ENCODE measurements around the gene SLC25A4. TPM values are rescaled to one million over a fixed set of nuclear protein-coding genes. Genes with fewer than 3 reads are reported as not detected.
A peak's percentile ranks its signal among the peaks of the same experiment; 100 is the strongest.

SLC25A4 gene
- total RNA-seq, 2 experiments from 2014 or later, result 29.6 to 38.2 TPM

DNA sequence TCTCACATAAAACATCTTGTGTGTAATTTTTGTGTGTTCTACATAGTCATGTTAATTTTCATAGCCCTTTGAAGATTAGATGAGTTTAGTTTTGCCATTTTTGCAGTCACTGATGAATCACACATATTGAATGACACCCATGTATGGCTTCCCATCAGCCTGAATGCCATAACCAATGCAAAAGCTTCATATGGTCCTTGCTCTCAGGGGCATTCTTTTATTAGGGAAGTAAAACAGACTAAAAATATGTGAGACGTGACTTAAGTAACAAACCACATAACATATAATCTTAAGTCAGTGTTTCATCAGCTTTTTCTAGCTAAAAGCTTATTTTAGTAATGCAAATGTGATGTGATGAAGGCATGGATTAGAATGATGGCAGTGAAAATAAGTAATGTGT is 8.2 kb downstream of the SLC25A4 start:
- TF ChIP-seq, protein P1, sequence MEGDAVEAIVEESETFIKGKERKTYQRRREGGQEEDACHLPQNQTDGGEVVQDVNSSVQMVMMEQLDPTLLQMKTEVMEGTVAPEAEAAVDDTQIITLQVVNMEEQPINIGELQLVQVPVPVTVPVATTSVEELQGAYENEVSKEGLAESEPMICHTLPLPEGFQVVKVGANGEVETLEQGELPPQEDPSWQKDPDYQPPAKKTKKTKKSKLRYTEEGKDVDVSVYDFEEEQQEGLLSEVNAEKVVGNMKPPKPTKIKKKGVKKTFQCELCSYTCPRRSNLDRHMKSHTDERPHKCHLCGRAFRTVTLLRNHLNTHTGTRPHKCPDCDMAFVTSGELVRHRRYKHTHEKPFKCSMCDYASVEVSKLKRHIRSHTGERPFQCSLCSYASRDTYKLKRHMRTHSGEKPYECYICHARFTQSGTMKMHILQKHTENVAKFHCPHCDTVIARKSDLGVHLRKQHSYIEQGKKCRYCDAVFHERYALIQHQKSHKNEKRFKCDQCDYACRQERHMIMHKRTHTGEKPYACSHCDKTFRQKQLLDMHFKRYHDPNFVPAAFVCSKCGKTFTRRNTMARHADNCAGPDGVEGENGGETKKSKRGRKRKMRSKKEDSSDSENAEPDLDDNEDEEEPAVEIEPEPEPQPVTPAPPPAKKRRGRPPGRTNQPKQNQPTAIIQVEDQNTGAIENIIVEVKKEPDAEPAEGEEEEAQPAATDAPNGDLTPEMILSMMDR (conservative IDR thresholded peaks at IDR 0.05; ENCODE audit: low read length), result no peak
- TF ChIP-seq EZH2phosphoT487 (IDR thresholded peaks at IDR 0.05; ENCODE audit: borderline replicate concordance, low read depth, low read length), result no peak
- Histone ChIP-seq H3K4me3 (ENCODE audit: low read depth, low read length, poor library complexity, severe bottlenecking) (no peak overlapping the region), H3K9me2 (ENCODE audit: insufficient read depth, low read length) (no peaks in the 10 kb centered on the region), H2AFZ (ENCODE audit: low read length) (no peak overlapping the region), H3K9me3 (ENCODE audit: low read length) (no peaks in the 10 kb centered on the region), H4K20me1 (ENCODE audit: insufficient read depth, low read length) (no peaks in the 10 kb centered on the region), H3K36me3 (ENCODE audit: insufficient read depth, low read length) (peaks cover 47% of the 10 kb centered on the region), H3K4me1 (ENCODE audit: insufficient read depth, low read length, poor library complexity, severe bottlenecking) (peaks cover 11% of the 10 kb centered on the region), H3K79me2 (ENCODE audit: insufficient read depth, low read depth, low read length) (no peaks in the 10 kb centered on the region), H3K27ac (ENCODE audit: low read depth, low read length, poor library complexity, severe bottlenecking) (no peak overlapping the region), H3K4me2 (ENCODE audit: low read length) (peak overlapping the region; percentile 14; the same call in 1 of the 2 replicates)
- POLR2A ChIA-PET, result interaction anchor here (0.7 to 1.7 kb wide), 3 partner anchors 16 to 108 kb away, joined by 3 to 7 read pairs (median 4); no protein-coding TSS in a partner anchor
- CTCF ChIA-PET (ENCODE audit: unreplicated experiment), result no interaction called here
- BruUV-seq (replicated peaks), result no TSS peak
- no peak for DNase-seq (ENCODE audit: low spot score)
- intact Hi-C loops (cut with micrococcal nuclease; ENCODE audit: unreplicated experiment), result no loop called here

DNA sequence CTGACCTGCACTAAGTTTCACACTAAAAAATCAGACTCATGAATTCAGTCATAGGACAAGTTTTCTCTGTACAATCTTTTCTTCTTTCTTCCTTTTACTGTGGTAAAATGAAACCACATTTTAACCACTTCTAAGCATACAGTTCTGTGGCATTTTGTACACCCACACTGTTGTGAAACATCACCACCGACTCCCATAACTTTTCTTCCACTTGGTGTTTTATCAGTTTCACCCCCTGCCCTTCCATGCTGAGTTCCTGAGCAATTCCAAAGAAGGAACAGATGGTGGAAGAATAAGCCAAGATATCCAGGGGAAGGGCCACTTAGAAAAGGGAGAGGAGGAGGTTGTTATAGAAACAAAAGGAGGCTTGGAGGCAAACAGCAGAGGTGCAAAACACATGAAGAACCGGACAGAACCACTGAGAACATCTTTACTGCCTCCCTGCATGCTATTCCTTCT is 22.6 kb downstream of the SLC25A4 start:
- intact Hi-C loops (cut with micrococcal nuclease; ENCODE audit: unreplicated experiment), result no loop called here
- H3K9me2 ChIP-seq (ENCODE audit: insufficient read depth, low read length), result no peaks in the 10 kb centered on the region
- peaks cover 1% of the 10 kb centered on the region for H3K4me1 ChIP-seq (ENCODE audit: insufficient read depth, low read length, poor library complexity, severe bottlenecking)
- no peak for TF ChIP-seq EZH2phosphoT487 (IDR thresholded peaks at IDR 0.05; ENCODE audit: borderline replicate concordance, low read depth, low read length)
- TF ChIP-seq, protein P1 (conservative IDR thresholded peaks at IDR 0.05; ENCODE audit: low read length), result no peak
- no peak overlapping the region for H3K4me2 ChIP-seq (ENCODE audit: low read length)
- no peak overlapping the region for H3K27ac ChIP-seq (ENCODE audit: low read depth, low read length, poor library complexity, severe bottlenecking)
- DNase-seq (ENCODE audit: low spot score), result no peak
- H4K20me1 ChIP-seq (ENCODE audit: insufficient read depth, low read length), result no peaks in the 10 kb centered on the region
- CTCF ChIA-PET (ENCODE audit: unreplicated experiment), result no interaction called here
- H3K36me3 ChIP-seq (ENCODE audit: insufficient read depth, low read length), result peaks cover 82% of the 10 kb centered on the region
- no TSS peak for BruUV-seq (replicated peaks)
- H3K4me3 ChIP-seq (ENCODE audit: low read depth, low read length, poor library complexity, severe bottlenecking), result no peak overlapping the region
- H2AFZ ChIP-seq (ENCODE audit: low read length), result no peak overlapping the region
- no peaks in the 10 kb centered on the region for H3K79me2 ChIP-seq (ENCODE audit: insufficient read depth, low read depth, low read length)
- no peaks in the 10 kb centered on the region for H3K9me3 ChIP-seq (ENCODE audit: low read length)
- POLR2A ChIA-PET, result interaction anchor here (0.6 to 1.3 kb wide), 2 partner anchors 8 to 31 kb away, joined by 3 to 5 read pairs; no protein-coding TSS in a partner anchor

DNA sequence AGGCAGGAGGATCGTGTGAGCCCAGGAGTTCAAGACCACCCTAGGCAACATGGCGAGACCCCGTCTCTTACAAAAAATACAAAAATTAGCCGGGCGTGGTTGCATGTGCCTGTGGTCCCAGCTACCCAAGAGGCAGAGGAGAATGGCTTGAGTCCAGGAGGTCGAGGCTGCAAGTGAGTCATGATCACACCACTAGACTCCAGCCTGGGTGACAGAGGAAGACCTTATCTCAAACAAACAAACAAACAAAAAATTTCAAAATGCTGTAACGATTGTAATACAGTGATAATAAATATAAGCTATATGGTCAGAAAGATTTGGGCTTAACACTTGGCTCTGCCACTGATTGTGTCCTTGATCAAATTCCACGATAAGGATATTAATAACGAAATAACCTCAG is 24.2 kb downstream of the SLC25A4 start:
- no TSS peak for BruUV-seq (replicated peaks)
- POLR2A ChIA-PET, result interaction anchor here (0.6 to 1.6 kb wide), 6 partner anchors 10 to 858 kb away, joined by 3 to 8 read pairs (median 6); partner anchors contain the start of gene SLC25A4
- CTCF ChIA-PET (ENCODE audit: unreplicated experiment), result interaction anchor here (0.6 kb wide), 1 partner anchor 142 kb away, joined by 3 read pairs; no protein-coding TSS in a partner anchor
- no peak overlapping the region for H3K27ac ChIP-seq (ENCODE audit: low read depth, low read length, poor library complexity, severe bottlenecking)
- H3K36me3 ChIP-seq (ENCODE audit: insufficient read depth, low read length), result peaks cover 68% of the 10 kb centered on the region
- H2AFZ ChIP-seq (ENCODE audit: low read length), result no peak overlapping the region
- intact Hi-C loops (cut with micrococcal nuclease; ENCODE audit: unreplicated experiment), result no loop called here
- H3K9me3 ChIP-seq (ENCODE audit: low read length), result no peaks in the 10 kb centered on the region
- no peak overlapping the region for H3K4me3 ChIP-seq (ENCODE audit: low read depth, low read length, poor library complexity, severe bottlenecking)
- TF ChIP-seq EZH2phosphoT487 (IDR thresholded peaks at IDR 0.05; ENCODE audit: borderline replicate concordance, low read depth, low read length), result no peak
- TF ChIP-seq, protein P1 (conservative IDR thresholded peaks at IDR 0.05; ENCODE audit: low read length), result no peak
- H3K4me2 ChIP-seq (ENCODE audit: low read length), result no peak overlapping the region
- peaks cover 17% of the 10 kb centered on the region for H3K4me1 ChIP-seq (ENCODE audit: insufficient read depth, low read length, poor library complexity, severe bottlenecking)
- no peaks in the 10 kb centered on the region for H4K20me1 ChIP-seq (ENCODE audit: insufficient read depth, low read length)
- no peak for DNase-seq (ENCODE audit: low spot score)
- H3K79me2 ChIP-seq (ENCODE audit: insufficient read depth, low read depth, low read length), result peaks cover 3% of the 10 kb centered on the region; the same call in 1 of the 2 replicates
- H3K9me2 ChIP-seq (ENCODE audit: insufficient read depth, low read length), result no peaks in the 10 kb centered on the region
